SK-N-MC (cell line): Measurements from ENCODE around the gene LRRC53.

Source experiments
- EZH2 ChIP-seq: fragments of 200-600 bp; sonication (generic); IDR thresholded peaks from one replicate; pipeline ENCODE4 v1.6.1; 2017; ENCODE audit warnings: antibody characterized with exemption
- POLR2AphosphoS5 ChIP-seq: IDR thresholded peaks from 2 replicates; pipeline ENCODE4 v1.6.1; 2012; ENCODE audit warnings: mild to moderate bottlenecking, low read depth, low read length, borderline replicate concordance

GRCh38 chr1:74420467-74420866, 91.9 kb downstream of the LRRC53 start:
- no peak for TF ChIP-seq POLR2AphosphoS5
- TF ChIP-seq EZH2, result no peak
